Left ventricle myocardium inferior (tissue), 1 donor: Measurements from ENCODE around the gene ZNF892. TPM values are rescaled to one million over a fixed set of nuclear protein-coding genes. Genes with fewer than 3 reads are reported as not detected.

Experiments
- DNase-seq: peaks from one replicate; pipeline ENCODE4 v3.0.0-alpha.2; 2020
- H3K27ac ChIP-seq: fragments of 200-600 bp; replicated peaks from 2 replicates; pipeline ENCODE4 v1.8.0; 2021
- H3K27me3 ChIP-seq: fragments of 200-600 bp; 2 replicates; pipeline ENCODE4 v1.8.0; 2021; ENCODE audit warnings: low read depth
- H3K36me3 ChIP-seq: fragments of 200-600 bp; 2 replicates; pipeline ENCODE4 v1.8.0; 2021
- H3K4me1 ChIP-seq: fragments of 200-600 bp; 2 replicates; pipeline ENCODE4 v1.8.0; 2021
- H3K4me3 ChIP-seq: fragments of 200-600 bp; 2 replicates; pipeline ENCODE4 v1.8.0; 2021; ENCODE audit warnings: mild to moderate bottlenecking, moderate library complexity
- H3K9me3 ChIP-seq: fragments of 200-600 bp; replicated peaks from 2 replicates; pipeline ENCODE4 v1.8.0; 2021
- intact Hi-C: fragments of 100-400 bp; cut with micrococcal nuclease; formaldehyde crosslinking; loops from one replicate; pipeline ENCODE4 v1.11.0; 2022
- total RNA-seq: library from RNA; stranded (reverse); fragmentation: NEBNext Ultra II Directional; extraction: Animal tissue kit (Norgen Biotek cat#: 25700); gene quantifications from one replicate; pipeline ENCODE4 v1.2.1, GENCODE V29; 2021
- TF ChIP-seq, protein P1 (sequence below): fragments of 200-600 bp; IDR thresholded peaks from 2 replicates; pipeline ENCODE4 v1.8.0; 2021; ENCODE audit warnings: antibody characterized with exemption, mild to moderate bottlenecking, borderline replicate concordance
- donor health status: DM: no; HTN: yes; CAD: no; lungs with severe emphysema.

The ZNF892 gene
- total RNA-seq, 1 donor from 2014 or later = 4.0 TPM

DNA sequence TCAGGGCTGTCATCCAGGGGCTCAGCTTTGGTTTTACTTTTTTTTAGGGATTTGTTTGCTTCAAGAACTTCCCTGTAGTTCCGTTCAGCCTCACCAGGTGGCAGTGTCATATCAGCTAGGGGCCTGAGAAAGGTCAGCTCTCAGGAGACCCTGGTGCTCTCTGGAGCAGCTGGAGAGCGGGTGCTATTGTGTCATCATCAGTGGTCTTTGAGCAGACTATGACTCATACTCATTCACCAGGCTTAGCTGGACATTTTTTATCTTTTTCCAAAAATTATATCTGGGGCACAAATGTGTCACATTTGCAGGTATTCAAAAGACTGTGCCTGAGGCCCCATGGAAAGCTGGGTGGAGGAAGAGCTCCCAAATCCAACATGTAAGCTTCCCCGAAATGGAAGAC lies 24.4 kb downstream of the ZNF892 start:
- intact Hi-C loops = no loop called here
- Histone ChIP-seq H3K27ac (no peak overlapping the region), H3K4me1 (no peaks in the 10 kb centered on the region), H3K36me3 (peaks cover 10% of the 10 kb centered on the region), H3K9me3 (peaks cover 92% of the 10 kb centered on the region), H3K4me3 (no peak overlapping the region), H3K27me3 (no peaks in the 10 kb centered on the region)
- TF ChIP-seq, protein P1, sequence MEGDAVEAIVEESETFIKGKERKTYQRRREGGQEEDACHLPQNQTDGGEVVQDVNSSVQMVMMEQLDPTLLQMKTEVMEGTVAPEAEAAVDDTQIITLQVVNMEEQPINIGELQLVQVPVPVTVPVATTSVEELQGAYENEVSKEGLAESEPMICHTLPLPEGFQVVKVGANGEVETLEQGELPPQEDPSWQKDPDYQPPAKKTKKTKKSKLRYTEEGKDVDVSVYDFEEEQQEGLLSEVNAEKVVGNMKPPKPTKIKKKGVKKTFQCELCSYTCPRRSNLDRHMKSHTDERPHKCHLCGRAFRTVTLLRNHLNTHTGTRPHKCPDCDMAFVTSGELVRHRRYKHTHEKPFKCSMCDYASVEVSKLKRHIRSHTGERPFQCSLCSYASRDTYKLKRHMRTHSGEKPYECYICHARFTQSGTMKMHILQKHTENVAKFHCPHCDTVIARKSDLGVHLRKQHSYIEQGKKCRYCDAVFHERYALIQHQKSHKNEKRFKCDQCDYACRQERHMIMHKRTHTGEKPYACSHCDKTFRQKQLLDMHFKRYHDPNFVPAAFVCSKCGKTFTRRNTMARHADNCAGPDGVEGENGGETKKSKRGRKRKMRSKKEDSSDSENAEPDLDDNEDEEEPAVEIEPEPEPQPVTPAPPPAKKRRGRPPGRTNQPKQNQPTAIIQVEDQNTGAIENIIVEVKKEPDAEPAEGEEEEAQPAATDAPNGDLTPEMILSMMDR = peak; percentile 70
- DNase-seq = peak; percentile 17

DNA sequence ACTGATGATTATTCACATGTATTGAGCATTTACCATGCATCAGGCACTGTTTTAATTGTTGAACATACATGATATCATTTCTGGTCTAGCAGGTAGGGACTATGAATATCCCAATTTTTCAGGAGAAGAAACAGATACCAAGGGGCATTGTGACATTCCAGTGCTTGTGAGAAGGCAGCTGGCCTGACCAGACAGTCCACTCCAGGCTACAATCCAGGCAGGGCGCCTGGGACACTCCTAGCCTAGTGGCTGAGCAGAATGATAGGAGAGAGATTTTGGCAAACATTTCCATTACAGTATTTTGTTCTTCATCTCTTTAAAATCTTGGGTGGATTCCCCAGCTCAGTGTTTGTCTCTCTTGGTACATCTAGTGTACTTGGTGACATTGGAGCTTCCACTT lies 24.9 kb downstream of the ZNF892 start:
- intact Hi-C loops = no loop called here
- H3K4me1 ChIP-seq = no peaks in the 10 kb centered on the region
- TF ChIP-seq, protein P1 = no peak
- H3K27me3 ChIP-seq = no peaks in the 10 kb centered on the region
- H3K9me3 ChIP-seq = peaks cover 92% of the 10 kb centered on the region
- H3K27ac ChIP-seq = no peak overlapping the region
- no peak for DNase-seq
- H3K36me3 ChIP-seq = peaks cover 10% of the 10 kb centered on the region
- H3K4me3 ChIP-seq = no peak overlapping the region

DNA sequence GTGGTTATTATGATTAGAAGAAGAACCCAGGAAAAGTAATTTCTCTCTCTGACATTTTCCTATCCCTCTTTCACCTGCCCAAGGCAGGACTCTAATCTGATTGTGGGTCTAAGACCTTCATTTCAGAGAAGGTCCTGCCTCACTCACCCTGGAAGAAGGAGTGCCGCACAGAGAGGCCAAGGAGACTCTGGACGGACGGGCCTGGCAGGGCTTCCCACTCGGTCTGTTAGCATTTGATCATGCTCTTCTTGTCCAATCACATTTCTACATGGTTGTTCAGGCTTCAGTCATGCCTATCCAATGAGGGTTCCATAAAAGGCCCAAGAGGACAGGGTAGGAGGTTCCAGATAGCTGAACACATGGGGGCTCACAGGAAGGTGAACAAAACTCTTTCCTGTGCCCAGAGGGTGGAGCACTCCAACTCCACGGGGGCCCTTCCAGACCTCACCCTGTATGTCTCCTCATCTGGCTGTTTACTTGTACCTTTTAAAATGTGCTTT lies 27.0 kb downstream of the ZNF892 start:
- H3K9me3 ChIP-seq = peaks cover 92% of the 10 kb centered on the region
- intact Hi-C loops = no loop called here
- TF ChIP-seq, protein P1 = no peak

DNA sequence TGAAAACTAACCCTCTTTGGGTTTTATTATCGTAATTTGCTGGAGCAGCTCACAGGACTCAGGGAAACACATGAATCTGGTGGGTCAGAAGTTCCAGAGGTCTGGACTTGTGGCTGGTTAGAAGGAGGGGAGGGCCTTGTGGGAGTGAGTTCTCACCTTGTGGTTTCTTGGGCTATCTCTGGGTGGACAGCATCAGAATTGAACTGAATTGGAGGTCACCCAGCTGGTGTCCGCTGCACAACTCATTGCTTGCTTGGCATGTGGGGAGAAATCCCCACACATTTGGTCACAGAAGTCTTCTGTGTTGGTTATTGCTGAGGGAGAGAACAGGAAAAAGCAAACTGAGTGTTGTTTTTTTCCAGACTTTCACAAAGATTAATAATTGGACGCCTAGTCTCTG lies 27.5 kb downstream of the ZNF892 start:
- peaks cover 95% of the 10 kb centered on the region for H3K9me3 ChIP-seq
- H3K27me3 ChIP-seq = no peaks in the 10 kb centered on the region
- H3K4me1 ChIP-seq = peaks cover 12% of the 10 kb centered on the region
- H3K27ac ChIP-seq = no peak overlapping the region
- no peak overlapping the region for H3K4me3 ChIP-seq
- intact Hi-C loops = no loop called here
- TF ChIP-seq, protein P1 = no peak
- H3K36me3 ChIP-seq = no peaks in the 10 kb centered on the region
- no peak for DNase-seq

More for the DNA sequence above, 27.0 kb downstream of the ZNF892 start:
- Histone ChIP-seq H3K4me3 (no peak overlapping the region), H3K27me3 (no peaks in the 10 kb centered on the region), H3K36me3 (no peaks in the 10 kb centered on the region), H3K4me1 (peaks cover 12% of the 10 kb centered on the region), H3K27ac (no peak overlapping the region)
- no peak for DNase-seq

DNA sequence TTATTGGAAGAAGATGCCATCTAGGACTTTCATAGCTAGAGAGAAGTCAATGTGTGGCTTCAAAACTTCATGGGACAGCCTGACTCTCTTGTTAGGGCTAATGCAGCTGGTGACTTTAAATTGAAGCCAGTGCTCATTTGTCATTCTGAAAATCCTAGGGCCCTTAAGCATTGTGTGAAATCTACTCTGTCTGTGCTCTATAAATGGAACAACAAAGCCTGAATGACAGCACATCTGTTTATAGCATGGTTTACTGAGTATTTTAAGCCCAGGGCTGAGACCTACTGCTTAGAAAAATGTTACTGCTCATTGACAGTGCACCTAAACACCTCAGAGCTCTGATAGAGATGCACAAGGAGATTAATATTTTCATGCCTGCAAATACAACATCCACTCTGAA lies 30.8 kb downstream of the ZNF892 start:
- Histone ChIP-seq H3K27ac (no peak overlapping the region), H3K4me3 (no peak overlapping the region), H3K9me3 (peaks cover 97% of the 10 kb centered on the region), H3K4me1 (peaks cover 12% of the 10 kb centered on the region), H3K27me3 (no peaks in the 10 kb centered on the region), H3K36me3 (no peaks in the 10 kb centered on the region)
- TF ChIP-seq, protein P1 = no peak
- no peak for DNase-seq
- intact Hi-C loops = no loop called here
